Measurements from ENCODE around the gene PRMT9. TPM values are rescaled to one million over a fixed set of nuclear protein-coding genes. Genes with fewer than 3 reads are reported as not detected.

PRMT9 gene
- polyA plus RNA-seq, 1 donor (not counting 4 experiments of a cell fraction or from before 2014, with no cell fraction given) = 10.4 TPM

DNA sequence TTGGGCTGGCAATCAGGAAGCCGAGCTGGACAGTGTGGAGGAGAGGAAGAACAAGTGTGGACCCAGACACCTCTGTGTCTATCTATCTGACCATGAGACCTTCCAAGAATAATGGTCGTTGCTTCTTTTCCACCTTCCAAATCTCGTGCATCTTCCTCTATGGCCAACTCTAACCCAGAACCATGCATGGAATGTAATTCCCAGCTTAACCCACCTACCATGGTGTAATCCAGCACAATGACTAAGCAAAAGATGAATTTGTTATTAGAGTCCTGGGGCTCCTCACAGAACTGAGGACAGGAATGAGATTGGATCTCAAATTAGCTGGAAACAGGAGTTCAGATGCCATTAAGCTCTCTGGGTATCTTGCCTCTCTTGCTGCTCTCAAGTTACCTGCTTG is 84.2 kb downstream of the PRMT9 start:
- H4K20me1 ChIP-seq (ENCODE audit: control insufficient read depth, extremely low read depth, insufficient read depth, low read length) = no peaks in the 10 kb centered on the region
- no peaks in the 10 kb centered on the region for H3K9me1 ChIP-seq (ENCODE audit: control insufficient read depth, extremely low read depth, insufficient read depth, low read length)
- no peak for FAIRE-seq
- H3K4me2 ChIP-seq (ENCODE audit: control insufficient read depth, extremely low read depth, insufficient read depth, low read depth, low read length) = no peak overlapping the region
- dilution Hi-C loops (cut with MboI; ENCODE audit: extremely low pct_ligation_motif_present, low sequenced_read_pairs) = no loop called here
- H3K27me3 ChIP-seq (ENCODE audit: control insufficient read depth, extremely low read depth, insufficient read depth, low read length) = no peaks in the 10 kb centered on the region
- no peak for DNase-seq (ENCODE audit: low read depth, low spot score)
- H3K4me3 ChIP-seq (ENCODE audit: control insufficient read depth in 2 of 3, extremely low read depth in 1 of 3, insufficient read depth in 2 of 3, low read depth in 1 of 3, low read length in 3 of 3) = no peak overlapping the region
- peaks cover 12% of the 10 kb centered on the region for H3K4me1 ChIP-seq (ENCODE audit: control insufficient read depth, extremely low read depth, insufficient read depth, low read length)
- TF ChIP-seq, protein P1, sequence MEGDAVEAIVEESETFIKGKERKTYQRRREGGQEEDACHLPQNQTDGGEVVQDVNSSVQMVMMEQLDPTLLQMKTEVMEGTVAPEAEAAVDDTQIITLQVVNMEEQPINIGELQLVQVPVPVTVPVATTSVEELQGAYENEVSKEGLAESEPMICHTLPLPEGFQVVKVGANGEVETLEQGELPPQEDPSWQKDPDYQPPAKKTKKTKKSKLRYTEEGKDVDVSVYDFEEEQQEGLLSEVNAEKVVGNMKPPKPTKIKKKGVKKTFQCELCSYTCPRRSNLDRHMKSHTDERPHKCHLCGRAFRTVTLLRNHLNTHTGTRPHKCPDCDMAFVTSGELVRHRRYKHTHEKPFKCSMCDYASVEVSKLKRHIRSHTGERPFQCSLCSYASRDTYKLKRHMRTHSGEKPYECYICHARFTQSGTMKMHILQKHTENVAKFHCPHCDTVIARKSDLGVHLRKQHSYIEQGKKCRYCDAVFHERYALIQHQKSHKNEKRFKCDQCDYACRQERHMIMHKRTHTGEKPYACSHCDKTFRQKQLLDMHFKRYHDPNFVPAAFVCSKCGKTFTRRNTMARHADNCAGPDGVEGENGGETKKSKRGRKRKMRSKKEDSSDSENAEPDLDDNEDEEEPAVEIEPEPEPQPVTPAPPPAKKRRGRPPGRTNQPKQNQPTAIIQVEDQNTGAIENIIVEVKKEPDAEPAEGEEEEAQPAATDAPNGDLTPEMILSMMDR (optimal IDR thresholded peaks at IDR 0.05 in 1 of 3, IDR thresholded peaks at IDR 0.05 in 1 of 3, conservative IDR thresholded peaks at IDR 0.05 in 1 of 3; ENCODE audit: extremely low read depth in 1 of 3, insufficient read depth in 2 of 3, low read length in 3 of 3) = no peak
- TF ChIP-seq EZH2 (IDR thresholded peaks at IDR 0.05; ENCODE audit: low read length) = no peak
- H2AFZ ChIP-seq (ENCODE audit: control insufficient read depth, low read length) = peak overlapping the region; percentile 16
- no peaks in the 10 kb centered on the region for H3K79me2 ChIP-seq (ENCODE audit: control insufficient read depth, insufficient read depth, low read length)
- no peaks in the 10 kb centered on the region for H3K36me3 ChIP-seq (ENCODE audit: control insufficient read depth in 2 of 2, extremely low read depth in 1 of 2, insufficient read depth in 2 of 2, low read length in 2 of 2)
- no peak overlapping the region for H3K9ac ChIP-seq (ENCODE audit: control insufficient read depth, extremely low read depth, insufficient read depth, low read length)
- no peaks in the 10 kb centered on the region for H3K9me3 ChIP-seq (ENCODE audit: control insufficient read depth, low read depth, low read length)
- H3K27ac ChIP-seq (ENCODE audit: control insufficient read depth, insufficient read depth, low read length) = no peak overlapping the region

DNA sequence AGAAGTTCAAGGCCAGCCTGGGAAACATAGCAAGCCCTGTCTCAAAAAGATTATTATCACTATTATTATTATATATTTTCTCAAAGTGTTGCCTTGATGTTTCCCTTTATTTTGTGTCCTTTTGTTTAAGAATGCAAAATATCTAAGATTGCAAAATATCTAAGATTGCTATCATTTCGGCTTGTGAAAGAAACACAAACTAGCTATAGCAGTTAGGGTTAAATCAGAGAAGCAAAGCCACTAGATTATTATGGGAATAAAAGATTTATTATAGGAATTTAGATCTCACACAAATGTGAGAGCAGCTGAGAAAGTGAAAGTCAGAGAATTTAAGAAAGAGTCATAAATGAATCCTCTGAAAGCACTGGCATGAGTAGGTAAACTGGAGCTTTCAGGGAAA is 84.8 kb downstream of the PRMT9 start:
- no peaks in the 10 kb centered on the region for H3K27me3 ChIP-seq (ENCODE audit: control insufficient read depth, extremely low read depth, insufficient read depth, low read length)
- no peak overlapping the region for H3K9ac ChIP-seq (ENCODE audit: control insufficient read depth, extremely low read depth, insufficient read depth, low read length)
- no peaks in the 10 kb centered on the region for H4K20me1 ChIP-seq (ENCODE audit: control insufficient read depth, extremely low read depth, insufficient read depth, low read length)
- FAIRE-seq = no peak
- no peak overlapping the region for H3K27ac ChIP-seq (ENCODE audit: control insufficient read depth, insufficient read depth, low read length)
- no peak overlapping the region for H3K4me3 ChIP-seq (ENCODE audit: control insufficient read depth in 2 of 3, extremely low read depth in 1 of 3, insufficient read depth in 2 of 3, low read depth in 1 of 3, low read length in 3 of 3)
- no peak for TF ChIP-seq EZH2 (IDR thresholded peaks at IDR 0.05; ENCODE audit: low read length)
- TF ChIP-seq, protein P1 (optimal IDR thresholded peaks at IDR 0.05 in 1 of 3, IDR thresholded peaks at IDR 0.05 in 1 of 3, conservative IDR thresholded peaks at IDR 0.05 in 1 of 3; ENCODE audit: extremely low read depth in 1 of 3, insufficient read depth in 2 of 3, low read length in 3 of 3) = no peak
- H3K36me3 ChIP-seq (ENCODE audit: control insufficient read depth in 2 of 2, extremely low read depth in 1 of 2, insufficient read depth in 2 of 2, low read length in 2 of 2) = no peaks in the 10 kb centered on the region
- H3K9me3 ChIP-seq (ENCODE audit: control insufficient read depth, low read depth, low read length) = no peaks in the 10 kb centered on the region
- no peak overlapping the region for H3K4me2 ChIP-seq (ENCODE audit: control insufficient read depth, extremely low read depth, insufficient read depth, low read depth, low read length)
- no peak overlapping the region for H2AFZ ChIP-seq (ENCODE audit: control insufficient read depth, low read length)
- DNase-seq (ENCODE audit: low read depth, low spot score) = no peak
- no peaks in the 10 kb centered on the region for H3K79me2 ChIP-seq (ENCODE audit: control insufficient read depth, insufficient read depth, low read length)
- H3K4me1 ChIP-seq (ENCODE audit: control insufficient read depth, extremely low read depth, insufficient read depth, low read length) = peaks cover 12% of the 10 kb centered on the region
- dilution Hi-C loops (cut with MboI; ENCODE audit: extremely low pct_ligation_motif_present, low sequenced_read_pairs) = no loop called here
- H3K9me1 ChIP-seq (ENCODE audit: control insufficient read depth, extremely low read depth, insufficient read depth, low read length) = no peaks in the 10 kb centered on the region

All from keratinocyte (primary cell).